Stimulated activated CD4-positive, alpha-beta T cell treated with anti-CD3 and anti-CD28 coated beads, Interleukin-15, amount 100 ng/mL, for 1 hour (primary cell): ENCODE results near the gene KLHL35.
"Not testable (repeated sequence)": the region's sequence is repeated elsewhere in the genome, so short reads cannot be mapped to it uniquely, and the experiment has no call there.

Experiments used
- DNase-seq, 2 donors: peaks; one replicate each; pipeline ENCODE4 v3.0.0-alpha.2; 2020; ENCODE audit warnings: low read depth in 1 of 2, low spot score in 1 of 2

The KLHL35 gene

DNA sequence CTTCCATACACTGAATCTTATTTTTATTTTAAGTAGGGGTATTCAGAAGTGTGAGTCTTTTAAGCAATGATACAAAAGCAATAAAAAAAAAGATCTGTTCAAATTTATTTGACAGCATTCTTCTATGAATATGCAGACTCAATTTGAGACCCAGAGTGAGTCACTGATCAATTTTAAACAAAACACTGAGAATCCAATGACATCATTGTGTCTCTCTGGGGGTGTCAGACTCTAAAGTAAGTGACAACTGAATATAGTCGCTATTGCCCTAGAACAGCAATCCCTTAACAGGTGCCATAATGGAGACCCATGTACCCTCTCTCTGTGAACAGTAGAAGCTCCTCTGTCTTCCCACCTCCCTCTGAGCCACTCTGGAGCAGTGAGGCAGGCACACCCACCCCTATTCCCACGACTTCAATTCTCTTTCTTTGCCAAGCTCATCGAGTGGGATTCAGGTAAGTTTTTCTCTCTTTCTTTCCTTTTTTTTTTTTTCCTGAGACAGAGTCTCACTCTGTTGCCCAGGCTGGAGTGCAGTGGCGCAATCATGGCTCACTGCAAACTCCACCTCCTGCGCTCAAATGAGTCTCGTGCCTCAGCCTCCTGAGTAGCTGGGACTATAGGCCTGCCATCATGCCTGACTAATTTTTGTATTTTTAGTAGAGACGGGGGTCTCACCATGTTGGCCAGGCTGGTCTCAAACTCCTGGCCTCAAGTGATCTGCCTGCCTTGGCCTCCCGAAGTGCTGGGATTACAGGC is 38.7 kb downstream of the KLHL35 start:
- no peak for DNase-seq

DNA sequence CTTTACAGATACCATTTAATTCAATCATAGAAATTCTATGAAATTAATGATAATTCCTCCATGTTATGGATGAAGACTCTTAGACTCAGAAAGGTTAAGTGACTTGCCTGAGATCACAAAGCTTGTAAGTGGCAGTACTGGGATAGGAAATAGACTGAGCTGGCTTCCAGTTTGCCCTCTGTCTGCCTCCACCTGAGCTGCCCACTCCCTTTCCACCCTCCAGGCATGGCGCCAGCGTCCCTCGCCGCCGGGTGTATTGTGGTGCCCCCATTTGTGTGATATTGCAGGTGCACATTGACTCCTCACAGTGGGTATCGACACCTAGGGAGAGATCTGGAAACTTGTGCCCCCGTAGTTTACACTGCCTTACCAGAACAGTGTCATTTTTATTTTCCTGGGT is 43.1 kb downstream of the KLHL35 start:
- DNase-seq = no peak

DNA sequence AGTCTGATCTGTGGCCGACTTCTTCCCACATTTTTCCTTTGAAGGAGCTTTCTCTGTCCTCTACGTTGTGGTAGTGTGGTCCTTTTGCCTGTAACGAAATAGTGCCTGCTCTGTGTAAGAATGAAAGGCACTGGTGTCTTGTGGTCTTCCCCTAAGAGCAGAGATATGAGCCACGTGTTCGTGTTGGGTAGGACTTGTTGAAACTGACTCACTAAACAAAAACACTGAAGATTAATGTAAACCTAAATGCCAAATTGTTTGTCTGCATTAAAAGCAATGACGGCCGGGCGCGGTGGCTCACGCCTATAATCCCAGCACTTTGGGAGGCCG is 43.8 kb downstream of the KLHL35 start:
- no peak for DNase-seq

DNA sequence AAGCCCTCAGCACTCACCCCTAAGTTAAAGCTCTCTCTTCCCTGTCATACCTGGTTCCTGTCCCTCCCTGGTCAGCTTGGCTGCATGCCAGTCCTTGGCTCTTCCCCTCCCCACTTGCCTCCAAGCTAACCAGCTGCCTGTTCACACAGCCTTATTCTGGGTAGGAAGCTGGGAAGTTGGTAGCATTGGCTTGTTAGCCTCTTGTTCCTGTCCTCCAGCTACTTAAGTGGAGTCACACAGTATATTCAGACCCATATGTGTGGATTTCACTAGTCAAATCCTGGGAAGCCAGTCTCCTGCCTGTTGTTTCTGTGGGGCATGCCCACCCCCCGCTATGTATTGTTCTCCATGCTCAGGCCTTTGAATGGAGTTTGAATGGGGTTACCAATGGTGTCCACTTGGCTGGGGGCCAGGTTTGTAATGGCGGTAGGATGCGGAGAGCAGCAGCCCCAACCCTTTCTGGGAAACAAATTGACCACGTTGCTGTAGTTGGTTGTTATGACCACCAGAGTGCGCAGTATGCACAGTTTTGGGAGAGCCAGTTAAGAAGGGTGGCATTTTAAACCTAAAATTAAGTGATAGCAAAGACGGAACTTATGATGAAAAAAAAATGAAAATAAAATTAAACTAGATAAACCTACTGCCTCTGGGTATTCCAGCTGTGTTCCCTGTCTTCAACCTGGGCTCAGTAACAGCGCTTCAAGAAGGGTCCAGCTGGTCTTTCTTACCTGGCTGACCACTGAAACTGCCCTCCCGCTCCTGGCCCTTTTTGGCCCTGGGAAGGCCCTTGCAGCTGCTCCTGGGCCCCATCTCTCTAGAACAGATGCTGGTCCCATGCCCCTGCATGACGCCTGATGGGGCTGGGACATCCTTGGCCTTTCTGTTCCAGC is 44.4 kb downstream of the KLHL35 start:
- peak in 1 of 2 donors; percentile 47 for DNase-seq

DNA sequence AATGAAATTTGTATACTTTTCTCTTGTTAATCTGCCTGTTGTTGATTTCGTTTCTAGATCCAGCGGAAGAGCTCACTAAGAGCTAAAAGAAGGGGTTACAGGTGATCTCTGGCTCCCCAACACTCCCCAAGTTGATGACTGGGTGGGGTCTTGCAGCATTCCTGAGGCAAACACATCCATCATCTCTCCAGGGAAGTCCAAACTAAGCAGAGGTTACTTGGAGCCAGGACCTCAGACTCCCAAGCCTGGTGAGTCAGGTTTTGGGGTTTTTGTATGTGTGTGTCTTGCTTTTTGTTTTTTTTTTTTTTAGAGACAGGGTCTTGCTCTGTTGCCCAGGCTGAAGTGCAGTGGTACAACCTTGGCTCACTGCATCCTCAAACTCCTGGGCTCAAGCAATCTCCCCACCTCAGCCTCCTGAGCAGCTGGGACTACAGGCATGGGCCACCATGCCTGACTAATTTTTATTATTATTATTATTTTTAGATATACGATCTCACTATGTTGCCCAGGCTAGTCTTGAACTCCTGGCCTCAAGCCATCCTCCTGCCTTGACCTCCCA is 45.2 kb downstream of the KLHL35 start:
- no peak for DNase-seq

DNA sequence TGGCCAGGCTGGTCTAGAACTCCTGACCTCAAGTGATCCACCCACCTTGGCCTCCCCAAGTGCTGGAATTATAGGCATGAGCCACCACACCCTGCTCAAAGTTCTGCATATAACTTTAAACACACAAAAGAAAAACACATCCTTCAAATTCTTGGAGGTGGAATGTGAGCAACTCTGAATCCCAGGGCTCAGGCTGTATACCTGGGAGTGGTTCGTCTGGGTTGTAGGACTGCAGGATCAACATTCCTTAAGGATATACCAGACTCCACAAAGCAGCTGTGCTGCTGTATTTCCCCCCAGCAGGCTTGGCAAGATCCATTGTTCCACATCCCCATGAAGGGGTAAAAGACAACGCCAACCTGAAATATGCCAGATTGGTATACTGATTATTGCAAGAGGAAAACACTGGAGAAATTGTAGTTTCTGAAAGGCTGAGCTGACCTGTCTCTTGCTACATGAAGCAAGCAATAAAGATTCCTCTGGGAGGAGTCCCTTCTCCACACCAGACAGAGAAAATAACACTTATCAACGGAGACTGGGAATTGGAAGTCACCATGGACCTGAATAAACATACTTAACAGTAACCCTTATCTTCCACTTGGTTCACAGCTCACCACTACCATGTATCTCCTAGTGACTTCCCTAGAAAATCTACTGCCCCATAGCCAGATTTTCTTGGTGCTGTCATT is 45.9 kb downstream of the KLHL35 start:
- no peak for DNase-seq

DNA sequence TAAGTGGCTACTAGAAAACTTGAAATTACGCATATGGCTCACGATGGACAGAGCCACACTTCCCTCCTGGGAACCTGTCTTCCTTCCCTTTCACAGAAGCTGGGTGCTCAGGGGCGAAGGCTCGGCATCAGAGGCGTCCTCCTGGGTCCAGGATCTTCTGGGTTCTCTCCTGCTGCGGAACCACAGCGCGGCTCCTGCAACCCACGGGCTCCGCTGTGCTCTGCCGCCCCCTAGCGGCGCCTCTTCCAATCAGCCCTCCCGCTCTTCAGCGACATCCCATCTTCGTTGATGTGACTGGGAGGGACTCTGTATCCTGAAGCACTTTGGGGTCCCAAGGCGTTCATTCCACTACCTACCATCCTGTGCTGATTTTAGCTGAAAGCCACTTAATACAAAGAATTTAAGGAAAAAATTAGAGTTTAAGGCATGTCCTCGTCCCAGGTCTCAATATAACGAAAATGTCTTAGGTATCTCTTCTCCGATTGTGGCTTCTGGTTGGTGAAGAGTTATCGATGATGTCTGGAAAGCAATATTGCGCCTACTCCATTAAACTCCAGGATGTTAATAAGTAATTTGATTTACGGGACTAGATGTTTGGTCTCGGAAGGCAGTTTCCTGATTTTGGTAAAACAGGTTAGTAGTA is 48.4 kb downstream of the KLHL35 start:
- DNase-seq = peak; percentile 55 to 73

DNA sequence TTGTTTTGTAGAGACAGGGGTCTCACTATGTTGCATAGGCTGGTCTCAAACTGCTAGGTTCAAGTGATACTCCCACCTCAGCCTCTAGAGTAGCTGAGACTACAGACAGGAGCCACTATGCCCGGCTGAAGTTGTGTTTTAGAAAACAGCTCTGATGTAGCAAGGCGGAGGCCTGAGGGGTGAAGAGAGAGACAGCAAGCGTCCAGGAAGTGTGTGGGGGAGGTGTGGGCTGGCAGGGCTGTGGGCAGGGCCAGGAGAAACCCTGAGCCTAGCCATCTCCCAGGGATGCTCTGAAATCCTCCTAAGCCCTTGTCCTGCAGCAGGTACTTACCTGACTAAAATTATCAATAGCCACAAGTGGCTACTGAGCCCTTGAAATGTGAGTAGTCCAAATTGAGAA is 49.8 kb downstream of the KLHL35 start:
- no peak for DNase-seq

DNA sequence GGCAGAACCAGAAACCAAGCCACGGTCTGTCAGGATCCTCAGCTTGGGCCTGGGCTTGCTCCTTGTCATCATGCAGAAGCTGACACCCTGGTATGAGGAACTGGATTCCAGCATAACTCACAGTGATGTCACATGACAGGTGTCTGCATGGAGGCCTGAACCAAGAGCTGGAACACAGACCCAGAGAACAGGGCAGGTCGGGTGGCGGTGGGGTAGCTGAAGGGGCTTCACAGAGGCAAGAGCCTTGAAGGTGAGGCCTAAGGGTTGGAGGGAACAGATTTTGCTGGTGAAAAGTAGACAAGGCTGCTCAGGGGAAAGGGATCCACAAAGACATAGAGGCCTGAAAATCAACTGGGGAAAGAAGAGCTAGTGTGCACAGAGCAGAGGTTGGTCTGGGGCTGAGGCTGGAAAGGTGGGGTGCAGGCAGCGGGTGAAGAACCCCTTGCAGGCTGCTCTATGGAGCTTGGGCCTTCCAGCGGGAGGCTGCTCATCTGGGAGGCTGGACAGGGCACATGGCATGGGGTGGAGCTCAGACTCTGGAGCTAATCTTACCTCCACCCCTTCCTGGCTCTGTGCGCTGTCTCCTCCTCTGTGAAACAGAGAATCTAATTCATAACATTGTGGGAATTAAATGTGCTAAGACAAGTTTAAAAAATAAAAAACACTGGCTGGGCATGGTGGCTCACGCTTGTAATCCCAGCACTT is 52.1 kb downstream of the KLHL35 start:
- no peak for DNase-seq

DNA sequence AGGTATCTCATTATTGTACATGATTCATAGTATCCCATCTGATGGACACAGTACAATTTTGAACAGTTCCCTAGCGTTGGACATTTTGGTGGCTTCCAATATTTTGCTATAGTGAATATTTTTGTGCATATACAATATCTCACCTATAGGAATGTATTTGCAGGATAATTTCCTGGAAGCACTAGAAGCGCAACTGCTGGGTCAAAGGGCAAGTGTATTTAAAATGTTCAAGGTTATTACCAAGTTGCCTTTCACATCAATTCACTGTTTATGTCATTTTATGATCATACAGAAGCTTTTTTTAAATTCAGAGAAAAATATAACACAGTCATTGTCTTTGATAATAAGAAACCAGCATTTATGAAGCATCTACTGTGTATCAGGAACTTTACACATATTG is 52.8 kb downstream of the KLHL35 start:
- DNase-seq = no peak

DNA sequence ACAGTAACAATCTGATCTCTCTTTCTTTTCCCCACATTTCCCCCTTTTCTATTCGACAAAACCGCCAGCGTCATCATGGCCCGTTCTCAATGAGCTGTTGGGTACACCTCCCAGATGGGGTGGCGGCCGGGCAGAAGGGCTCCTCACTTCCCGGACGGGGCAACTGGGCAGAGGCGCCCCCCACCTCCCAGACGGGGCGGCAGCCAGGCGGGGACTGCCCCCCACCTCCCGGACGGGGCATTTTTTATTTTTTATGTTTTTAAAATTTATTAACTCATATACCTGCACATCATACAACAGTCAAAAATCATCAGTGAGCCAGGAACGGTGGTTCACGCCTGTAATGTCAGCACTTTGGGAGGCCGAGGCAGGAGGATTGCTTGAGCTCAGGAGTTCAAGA is 54.2 kb downstream of the KLHL35 start:
- not testable (repeated sequence) for DNase-seq

DNA sequence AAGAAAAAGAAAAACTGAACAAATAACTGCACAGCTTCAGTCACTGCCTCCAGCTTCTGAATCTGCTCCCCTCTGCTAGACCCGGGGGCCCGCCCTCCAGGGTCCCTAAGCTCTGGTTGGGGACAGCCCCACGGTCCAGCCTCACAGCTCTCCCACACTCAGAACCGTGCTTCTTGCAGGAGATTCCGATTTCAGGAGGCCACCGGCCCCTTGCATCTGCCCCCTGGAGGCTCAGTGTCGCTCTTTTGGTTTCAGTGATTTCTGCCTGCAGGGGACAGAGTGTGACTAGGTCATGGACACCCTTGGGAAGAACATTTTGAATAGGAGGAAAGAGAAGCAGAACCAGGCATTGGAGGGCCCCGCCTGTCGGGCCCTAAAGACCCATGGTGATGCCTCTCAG is 56.8 kb downstream of the KLHL35 start:
- no peak for DNase-seq

DNA sequence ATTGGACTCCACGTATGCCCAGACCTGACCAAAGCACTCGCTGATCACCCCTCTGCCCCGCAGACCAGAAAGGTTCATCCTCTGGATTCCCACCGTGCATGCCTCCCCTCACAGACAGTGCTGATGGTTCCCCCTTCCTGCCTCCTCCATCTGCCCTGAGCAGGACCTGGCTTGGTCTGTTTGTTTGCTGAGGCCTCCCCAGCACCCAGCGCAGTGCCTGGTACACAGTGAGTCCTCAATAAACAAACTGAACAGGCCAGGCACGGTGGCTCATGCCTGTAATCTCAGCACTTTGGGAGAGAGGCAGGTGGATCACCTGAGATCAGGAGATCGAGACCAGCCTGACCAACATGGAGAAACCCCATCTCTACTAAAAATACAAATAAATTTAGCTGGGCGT is 57.4 kb downstream of the KLHL35 start:
- DNase-seq = no peak

DNA sequence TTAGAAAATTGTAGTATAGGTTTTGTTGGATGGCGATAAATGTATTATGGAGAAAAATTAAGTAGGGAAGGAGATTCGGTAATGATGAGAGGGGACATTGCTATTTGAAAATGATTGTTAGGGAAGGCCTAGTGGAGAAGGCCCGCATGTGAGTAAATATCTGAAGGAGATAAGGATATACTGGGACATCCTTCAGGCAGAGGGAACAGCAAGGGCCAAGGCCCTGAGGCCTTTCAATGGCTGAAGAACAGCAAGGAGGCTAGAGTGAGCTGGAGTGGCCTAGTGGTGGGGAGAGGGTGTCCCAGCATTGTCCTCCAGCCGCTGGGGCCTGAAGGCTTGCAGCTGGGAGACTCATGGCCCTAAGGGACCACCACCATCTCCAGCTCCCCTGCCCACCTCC is 58.4 kb downstream of the KLHL35 start:
- no peak for DNase-seq

DNA sequence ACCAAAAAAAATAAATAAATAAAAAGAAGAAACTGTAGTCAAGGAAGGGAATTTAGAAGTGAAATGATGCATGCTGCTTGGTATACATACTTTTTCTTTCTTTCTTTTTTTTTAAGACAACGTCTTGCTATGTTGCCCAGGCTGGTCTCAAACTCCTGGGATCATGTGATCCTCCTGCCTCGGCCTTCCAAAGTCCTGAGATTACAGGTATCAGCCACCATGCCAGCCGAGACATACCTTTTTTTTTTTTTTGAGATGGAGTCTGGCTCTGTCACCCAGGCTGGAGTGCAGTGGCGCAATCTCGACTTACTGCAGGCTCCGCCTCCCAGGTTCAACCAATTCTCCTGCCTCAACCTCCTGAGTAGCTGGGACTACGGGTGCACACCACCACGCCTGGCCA is 59.8 kb downstream of the KLHL35 start:
- no peak for DNase-seq
